GM19351 (cell line): ENCODE results near the gene KIF15.

Source experiments
- ATAC-seq: cut with Tn5 transposase; IDR thresholded peaks from one replicate; pipeline ENCODE4 v1.9.1; 2021; ENCODE audit warnings: mild to moderate bottlenecking, moderate library complexity; ENCODE audit not compliant: unreplicated experiment

Gene KIF15

GRCh38 chr3:44874308-44874707, 112.7 kb downstream of the KIF15 start, which contains the start of gene TGM4:
TSS of gene TGM4 (plus strand) at chr3:44874608. CDS start at chr3:44874679, 71 bp downstream.
- no peak for ATAC-seq

DNA sequence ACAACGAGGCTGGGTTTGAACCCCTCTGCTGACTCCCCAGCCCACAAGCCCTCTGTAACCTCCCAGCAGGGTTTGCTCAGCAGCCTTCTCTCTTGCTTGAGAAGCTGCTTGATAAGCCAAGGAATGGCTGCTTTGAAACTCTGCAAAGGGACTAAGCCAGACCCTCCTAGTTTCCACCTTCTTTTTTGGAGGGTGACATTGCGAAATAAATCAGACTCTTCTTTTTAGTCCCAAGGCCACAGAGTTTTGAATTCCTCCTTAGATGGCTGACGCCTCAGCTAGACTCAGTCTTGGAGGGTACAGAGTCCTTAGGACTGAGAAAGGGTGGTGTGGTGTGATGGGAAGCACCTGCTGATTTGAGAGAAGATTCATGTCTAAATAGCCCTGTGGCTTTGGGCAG, 114.0 kb downstream of the KIF15 start:
- no peak for ATAC-seq

DNA sequence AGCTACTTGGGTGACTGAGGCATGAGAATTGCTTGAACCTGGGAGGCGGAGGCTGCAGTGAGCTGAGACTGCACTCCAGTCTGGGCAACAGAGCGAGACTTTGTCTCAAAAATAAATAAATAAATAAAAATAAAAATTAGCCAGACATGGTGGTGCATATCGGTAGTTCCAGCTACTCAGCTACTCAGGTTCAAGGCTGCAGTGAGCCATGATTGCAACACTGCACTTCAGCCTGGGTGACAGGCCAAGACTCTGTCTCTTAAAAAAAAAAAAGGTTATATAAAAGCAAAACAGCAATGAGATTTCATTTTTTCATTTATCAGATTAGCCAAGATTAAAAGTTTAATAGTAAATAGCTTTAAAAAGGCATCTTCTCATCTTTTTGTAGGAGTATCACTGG, 115.7 kb downstream of the KIF15 start:
- no peak for ATAC-seq

GRCh38 chr3:44880284-44880683, 118.7 kb downstream of the KIF15 start:
- no peak for ATAC-seq

GRCh38 chr3:44883213-44883955, 121.8 kb downstream of the KIF15 start:
- ATAC-seq, result no peak

DNA sequence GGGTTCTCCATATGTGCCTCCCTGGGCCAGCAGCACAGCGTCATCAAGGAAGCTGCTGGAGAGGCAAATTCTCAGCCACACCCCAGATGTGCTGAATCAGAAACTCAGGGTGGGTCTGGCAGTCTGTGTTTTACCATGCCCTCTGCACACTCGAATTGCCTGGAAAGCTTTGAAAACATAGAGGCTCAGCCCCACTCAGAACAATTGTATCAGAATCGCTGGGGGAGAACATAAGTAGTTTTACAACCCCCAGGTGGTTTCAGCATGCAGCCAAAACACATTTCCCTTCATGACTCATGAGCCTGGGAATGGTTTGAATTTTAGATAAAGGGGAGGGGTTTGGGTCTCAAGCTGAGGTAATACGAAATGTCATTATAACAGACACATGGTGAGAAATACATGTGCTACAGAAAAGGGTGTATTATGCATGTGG, 122.4 kb downstream of the KIF15 start:
- ATAC-seq, result no peak

GRCh38 chr3:44885618-44886017, 124.0 kb downstream of the KIF15 start:
- ATAC-seq, result no peak

- no peak for ATAC-seq
Measured at GRCh38 chr3:44886561-44886960, 125.0 kb downstream of the KIF15 start.

DNA sequence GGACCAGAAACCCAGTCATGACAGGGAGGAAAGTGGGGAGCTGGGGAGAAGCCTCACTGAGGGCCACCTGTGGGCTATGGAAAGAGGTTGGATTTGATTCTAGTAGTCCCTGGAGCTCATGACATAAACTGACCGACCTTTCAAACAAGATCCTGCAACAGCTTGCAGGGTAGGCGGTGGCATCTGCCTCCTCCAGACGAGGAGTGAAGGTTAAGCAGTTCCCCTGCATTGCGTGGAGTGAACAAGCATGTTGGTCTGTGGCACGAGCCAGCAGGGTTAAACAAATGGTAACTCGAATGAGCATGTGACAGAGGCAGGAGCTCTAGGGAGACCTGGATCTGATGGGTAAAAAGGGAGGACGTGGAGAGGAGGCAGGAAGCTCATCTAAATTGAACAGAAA, 125.5 kb downstream of the KIF15 start:
- no peak for ATAC-seq

DNA sequence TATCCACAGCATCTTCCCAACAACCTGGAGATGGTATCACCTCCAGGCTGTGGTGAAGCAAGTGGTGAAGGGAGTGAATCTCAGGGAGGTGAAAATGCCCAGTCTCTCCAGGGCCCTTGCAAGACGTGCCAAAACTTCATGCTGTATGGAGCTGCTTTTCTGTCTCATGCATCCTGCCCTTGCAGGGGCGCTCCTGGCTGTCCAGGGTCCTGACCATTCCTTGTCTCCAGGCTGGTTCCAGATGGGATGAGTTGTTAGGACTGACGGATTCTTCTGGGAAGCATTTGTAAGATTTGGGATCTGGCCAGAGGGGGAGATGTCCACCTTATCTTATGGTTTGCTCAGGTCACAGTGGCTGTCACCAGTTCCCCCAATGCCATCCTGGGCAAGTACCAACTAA, 128.7 kb downstream of the KIF15 start:
- ATAC-seq, result no peak

DNA sequence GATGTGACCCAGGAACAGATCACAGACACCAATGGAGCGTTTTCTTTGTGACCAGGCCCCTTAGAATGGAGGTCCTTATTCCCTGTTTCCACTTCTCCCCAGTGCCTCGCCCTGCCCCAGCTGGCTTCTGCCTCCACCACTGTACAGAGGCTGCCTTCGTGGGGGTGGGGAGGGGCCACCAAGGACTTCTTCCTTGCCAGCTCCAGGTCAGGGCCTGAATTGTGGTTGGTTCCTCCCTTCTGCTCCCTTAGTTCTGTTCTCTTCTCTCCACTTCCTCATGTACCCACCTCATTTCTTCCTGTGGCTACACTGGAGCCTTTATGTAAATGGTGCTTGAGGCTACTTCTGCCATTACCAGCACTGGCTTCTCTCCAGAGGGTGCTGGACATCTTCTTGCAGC, 129.3 kb downstream of the KIF15 start:
- ATAC-seq, result no peak

DNA sequence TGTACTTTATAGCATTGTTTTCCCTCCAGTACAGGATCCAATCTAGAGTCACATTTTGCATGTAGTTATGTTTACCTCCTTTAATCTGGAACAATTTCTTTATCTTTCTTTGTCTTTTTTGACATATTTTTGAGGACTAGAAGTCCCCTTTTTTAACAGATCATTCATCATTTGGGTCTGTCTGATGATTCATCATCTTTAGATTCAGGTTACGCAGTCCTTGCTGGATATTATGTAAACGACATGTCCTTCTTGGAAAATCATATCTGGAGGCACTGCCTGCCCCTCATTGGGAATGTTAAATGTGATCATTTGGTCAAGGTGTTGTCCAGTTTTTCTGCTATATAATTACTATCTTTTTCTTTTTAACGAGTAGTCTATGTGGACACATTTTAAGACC, 131.1 kb downstream of the KIF15 start:
- no peak for ATAC-seq

DNA sequence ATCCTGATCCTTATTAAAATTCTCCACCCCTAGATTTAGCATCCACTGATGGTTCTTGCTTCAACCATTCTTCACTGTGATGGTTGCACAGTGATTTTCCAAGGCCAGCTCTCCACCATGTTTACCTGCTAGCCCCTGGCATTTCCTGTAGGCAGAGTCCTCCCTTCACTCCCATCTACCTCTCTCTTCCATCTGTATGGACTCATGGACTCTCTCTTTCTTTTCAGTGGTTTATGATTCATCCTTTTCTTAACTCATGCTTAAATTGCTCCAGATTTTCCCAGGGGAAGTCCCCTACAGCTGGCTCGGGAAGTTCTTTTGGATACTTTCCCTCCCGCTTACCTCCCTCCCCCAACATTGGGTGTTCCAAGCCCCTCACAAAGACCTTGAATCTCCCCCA, 131.5 kb downstream of the KIF15 start:
- ATAC-seq, result no peak

- no peak for ATAC-seq
Measured at GRCh38 chr3:44894485-44894884, 132.9 kb downstream of the KIF15 start.

DNA sequence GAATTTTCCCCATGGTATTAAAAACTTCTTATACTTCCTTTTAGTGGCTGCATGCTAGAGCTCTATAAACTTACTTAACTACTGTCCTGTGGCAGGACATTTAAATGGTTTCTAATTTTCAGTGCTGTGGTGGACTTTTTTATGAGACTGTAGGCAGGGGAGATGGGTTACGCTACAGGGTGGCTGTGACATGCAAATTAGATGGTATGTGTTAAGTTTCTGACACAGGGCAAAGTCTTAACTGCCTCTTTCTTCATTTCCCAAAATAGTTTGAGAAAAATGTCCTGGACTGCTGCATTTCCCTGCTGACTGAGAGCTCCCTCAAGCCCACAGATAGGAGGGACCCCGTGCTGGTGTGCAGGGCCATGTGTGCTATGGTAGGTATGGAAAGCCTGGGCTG, 134.8 kb downstream of the KIF15 start:
- no peak for ATAC-seq

DNA sequence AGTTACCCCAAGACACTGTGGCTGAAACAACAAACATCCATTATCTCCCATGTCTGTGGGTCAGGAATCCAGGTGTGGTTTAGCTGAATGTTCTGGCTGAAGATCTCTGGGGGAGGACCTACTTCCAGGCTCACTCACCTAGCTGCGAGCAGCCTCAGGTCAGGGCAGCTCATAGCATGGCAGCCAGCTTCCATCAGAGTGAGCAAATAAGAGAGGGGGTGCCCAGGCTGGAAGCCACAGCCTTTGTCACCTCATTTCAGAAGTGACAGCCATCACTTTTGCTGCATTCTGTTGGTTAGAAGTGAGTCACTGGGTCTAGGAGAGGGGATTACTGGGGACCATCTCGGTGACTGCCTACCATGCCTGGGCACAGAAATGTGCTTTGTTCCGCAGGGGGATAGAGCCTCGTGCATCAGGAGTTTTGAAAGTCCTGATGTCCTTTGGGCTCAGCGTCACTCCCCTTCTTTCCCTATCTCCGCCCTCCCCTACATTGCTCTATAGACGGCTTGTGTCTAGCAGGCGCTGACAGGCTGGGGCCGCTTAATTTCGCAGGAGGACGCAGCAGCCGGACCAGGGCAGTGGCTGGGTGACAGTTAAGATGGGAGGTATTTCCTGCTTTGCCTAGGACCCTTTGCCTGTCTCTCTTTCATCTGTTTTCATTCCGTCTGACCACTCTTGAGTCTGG, 138.2 kb downstream of the KIF15 start:
- ATAC-seq, result no peak

GRCh38 chr3:44902628-44903027, 141.0 kb downstream of the KIF15 start:
- ATAC-seq, result no peak
